ENCODE results near the gene LRTM2.

LRTM2 gene

GRCh38 chr12:1864456-1864855, 44.1 kb downstream of the LRTM2 start:
- no peak for DNase-seq (ENCODE audit: low read depth, low spot score)

DNA sequence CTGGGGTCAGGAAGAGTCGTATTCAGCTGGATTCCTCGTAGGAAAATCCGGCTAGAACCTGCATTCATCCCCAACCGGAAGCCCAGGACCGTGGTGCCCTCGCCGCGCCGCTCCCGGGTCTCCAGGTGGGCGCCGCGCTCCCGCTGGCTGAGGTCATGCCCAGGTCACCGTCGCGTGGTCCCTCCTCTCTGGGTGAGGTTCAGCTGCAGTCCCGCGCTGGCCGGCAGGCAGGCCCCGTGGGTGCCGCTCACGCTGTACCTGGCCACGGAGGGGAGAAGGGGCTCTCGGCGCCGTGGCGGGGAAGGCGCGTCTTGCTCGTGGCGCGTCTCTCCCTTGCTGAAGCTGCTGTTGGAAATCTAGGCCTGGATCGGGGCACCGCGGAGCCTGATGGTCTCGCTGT, 44.5 kb downstream of the LRTM2 start:
- no peak for DNase-seq (ENCODE audit: low read depth, low spot score)

- DNase-seq (ENCODE audit: low read depth, low spot score): no peak
These were observed 45.0 kb downstream of the LRTM2 start for GRCh38 chr12:1865284-1865866.

DNA sequence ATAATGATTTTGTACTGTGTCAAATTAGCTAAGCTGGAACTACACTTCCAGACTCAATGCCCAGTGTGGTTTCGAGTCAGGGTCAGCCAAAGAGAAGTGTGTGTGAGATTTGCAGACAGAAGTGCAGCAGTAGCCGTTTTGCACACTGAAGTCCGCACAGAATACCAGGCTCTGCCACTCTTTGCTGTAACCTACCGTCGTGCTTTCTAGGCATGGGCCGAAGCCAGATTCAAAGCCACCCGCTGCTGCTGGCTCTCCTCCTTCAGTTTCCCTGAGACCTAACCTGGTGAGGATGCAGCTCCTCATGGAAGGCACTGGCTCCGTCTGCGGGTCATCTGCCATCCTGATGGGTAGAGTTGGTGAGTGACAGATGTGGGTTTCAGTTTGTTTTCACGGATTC, 48.8 kb downstream of the LRTM2 start:
- no peak for DNase-seq (ENCODE audit: low read depth, low spot score)

- DNase-seq (ENCODE audit: low read depth, low spot score): no peak
These were observed 49.7 kb downstream of the LRTM2 start for GRCh38 chr12:1870086-1870485.

DNA sequence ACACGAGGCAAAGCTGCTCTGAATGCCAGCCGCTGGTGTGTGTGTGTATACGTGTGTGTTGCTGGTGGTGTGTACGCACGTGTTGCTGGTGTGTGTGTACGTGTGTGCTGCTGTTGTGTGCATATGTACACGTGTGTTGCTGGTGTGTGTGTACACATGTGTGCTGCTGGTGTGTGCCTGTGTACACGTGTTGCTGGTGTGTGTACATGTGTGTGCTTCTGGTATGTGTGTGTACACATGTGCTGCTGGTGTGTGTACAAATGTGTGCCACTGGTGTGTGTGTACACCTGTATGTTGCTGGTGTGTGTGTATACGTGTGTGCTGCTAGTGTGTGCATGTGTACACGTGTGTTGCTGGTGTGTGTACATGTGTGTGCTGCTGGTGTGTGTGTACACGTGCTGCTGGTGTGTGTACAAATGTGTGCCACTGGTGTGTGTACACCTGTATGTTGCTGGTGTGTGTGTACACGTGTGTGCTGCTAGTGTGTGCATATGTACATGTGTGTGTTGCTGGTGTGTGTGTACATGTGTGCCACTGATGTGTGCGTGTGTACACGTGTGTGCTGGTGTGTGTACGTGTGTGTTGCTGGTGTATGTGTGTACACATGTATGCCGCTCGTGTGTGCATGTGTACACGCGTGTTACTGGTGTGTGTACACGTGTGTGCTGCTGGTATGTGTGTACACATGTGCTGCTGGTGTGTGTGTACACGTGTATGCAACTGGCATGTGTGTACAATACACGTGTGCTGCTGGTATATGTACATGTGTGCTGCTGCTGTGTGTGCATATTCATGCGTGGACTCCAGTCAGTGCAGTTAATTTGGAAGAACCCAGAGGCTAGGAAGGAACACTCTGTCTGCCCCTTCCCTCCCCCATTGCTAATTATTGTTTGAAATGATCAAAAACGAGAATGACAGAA, 50.9 kb downstream of the LRTM2 start:
- no peak for DNase-seq (ENCODE audit: low read depth, low spot score)

GRCh38 chr12:1872001-1872400, 51.6 kb downstream of the LRTM2 start:
- no peak for DNase-seq (ENCODE audit: low read depth, low spot score)

- DNase-seq (ENCODE audit: low read depth, low spot score): no peak
These were observed 52.1 kb downstream of the LRTM2 start for GRCh38 chr12:1872448-1872847.

GRCh38 chr12:1873531-1874510, 53.5 kb downstream of the LRTM2 start:
- no peak for DNase-seq (ENCODE audit: low read depth, low spot score)

DNA sequence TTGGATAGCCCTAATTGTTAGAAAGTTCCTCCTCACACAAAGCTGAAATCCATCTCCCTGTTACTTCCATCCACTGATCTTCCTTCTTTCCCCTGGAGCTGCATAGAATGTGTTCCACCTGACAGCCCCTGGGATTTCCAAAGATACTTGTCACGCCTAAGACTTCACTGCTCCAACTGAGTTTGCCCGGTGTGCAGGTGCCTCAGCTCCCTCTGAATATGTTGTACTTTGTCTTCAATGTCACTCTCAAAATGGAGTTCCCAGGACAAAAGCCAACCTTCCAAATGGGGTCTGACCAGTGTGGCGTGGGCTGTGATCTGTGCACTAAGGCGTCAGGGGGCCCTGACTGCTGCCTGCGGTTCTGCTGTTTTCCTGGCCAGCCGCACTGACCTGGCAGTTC, 55.2 kb downstream of the LRTM2 start:
- no peak for DNase-seq (ENCODE audit: low read depth, low spot score)

DNA sequence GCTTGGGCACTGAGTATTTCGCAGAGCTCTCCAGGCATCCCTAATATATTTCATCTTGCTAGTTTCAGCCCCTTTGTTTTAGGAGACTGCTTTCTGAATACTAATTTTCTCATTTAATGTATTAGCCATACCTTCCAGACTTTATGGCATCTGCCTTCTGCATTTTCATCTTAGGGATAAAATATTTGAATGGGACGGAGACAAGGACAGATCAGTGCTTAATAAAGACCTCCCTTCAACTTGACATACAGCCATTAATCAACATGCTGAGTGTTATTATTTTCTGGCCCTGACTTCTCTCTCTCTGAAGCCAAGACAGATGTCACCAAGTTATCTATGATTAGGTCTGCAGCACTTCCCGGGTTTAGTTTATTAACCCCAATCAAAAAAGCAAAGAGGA, 55.7 kb downstream of the LRTM2 start:
- no peak for DNase-seq (ENCODE audit: low read depth, low spot score)

- no peak for DNase-seq (ENCODE audit: low read depth, low spot score)
These were observed 57.0 kb downstream of the LRTM2 start for GRCh38 chr12:1877169-1877878.

GRCh38 chr12:1878214-1878613, 57.8 kb downstream of the LRTM2 start:
- DNase-seq (ENCODE audit: low read depth, low spot score): no peak

DNA sequence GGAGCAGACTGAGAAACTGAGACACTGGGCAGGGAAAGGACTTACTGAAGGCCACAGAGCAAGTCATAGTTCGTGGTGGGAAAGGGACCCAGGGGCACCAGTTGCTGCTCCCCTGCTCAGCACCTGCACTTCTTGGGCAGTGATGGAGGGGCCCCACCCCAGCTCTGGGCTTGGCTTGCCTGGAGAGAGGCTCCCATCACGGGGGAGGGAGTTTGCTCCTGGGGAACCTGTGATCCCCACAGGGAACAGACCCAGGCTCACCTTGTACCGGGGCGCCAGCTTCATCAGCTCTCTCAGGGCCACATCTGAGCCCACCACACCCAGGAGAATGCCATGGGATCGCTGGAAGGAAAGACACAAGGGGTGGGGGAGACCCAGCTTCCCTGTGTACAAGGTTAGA, 58.3 kb downstream of the LRTM2 start:
- no peak for DNase-seq (ENCODE audit: low read depth, low spot score)

DNA sequence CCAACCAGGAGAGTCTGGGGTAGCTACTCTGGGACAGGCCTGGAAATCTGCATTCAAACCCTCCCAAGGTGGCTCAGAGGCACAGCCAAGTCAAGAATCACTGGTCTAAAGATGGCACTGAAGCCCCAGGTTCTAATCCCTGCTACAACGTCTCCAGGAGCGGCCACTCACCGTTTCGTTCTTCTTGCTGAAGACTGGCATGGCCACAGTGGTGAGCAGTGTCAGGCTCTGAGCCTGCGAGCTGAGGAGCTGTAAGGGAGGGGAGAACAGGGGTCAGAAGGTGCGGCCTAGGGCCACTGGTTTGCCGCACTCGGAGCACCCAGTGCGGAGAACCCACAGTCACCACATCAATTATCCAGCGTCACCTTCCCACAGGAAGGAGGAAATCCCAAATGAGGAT, 59.3 kb downstream of the LRTM2 start:
- DNase-seq (ENCODE audit: low read depth, low spot score): no peak

- DNase-seq (ENCODE audit: low read depth, low spot score): no peak
These were observed 59.9 kb downstream of the LRTM2 start for GRCh38 chr12:1880153-1880845.

DNA sequence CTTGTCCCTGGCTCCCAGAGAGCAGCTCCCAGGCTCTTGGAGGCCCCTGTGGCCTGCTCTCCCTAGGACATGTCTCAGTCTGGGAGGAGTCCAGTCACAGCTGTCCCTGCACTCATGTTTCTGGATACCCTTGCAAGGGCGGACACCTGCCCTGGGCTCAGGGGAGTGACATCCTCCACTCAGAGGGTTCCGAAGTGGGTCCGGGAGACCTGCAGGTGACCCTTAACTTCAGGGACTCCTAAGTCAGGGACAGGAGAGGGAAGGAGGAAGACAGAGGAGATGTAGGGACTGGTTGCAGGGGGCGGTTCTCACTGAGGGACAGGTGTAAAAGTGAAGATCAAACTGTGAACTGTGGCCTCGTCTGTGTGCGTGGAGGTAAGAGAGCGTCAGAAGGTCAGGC, 60.5 kb downstream of the LRTM2 start:
- no peak for DNase-seq (ENCODE audit: low read depth, low spot score)

DNA sequence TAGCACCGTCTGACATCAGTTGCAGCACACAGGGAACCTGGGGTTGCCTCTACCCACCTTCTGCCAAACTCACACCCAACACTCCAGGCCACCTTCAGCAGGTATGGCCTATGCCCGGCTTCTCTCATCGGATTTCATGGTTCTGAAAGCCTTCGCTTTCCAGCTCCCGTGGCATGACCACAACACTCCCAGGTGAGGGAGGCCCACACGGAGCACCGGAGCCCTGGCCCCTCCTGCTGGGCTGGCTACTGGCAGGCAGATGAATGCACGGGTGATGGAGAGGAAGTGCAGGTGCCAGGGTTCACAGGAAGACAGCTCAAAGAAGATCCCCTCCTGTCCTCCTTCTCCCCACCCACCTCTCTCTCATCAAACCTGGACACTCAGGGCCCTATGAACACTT, 60.9 kb downstream of the LRTM2 start:
- DNase-seq (ENCODE audit: low read depth, low spot score): no peak

- DNase-seq (ENCODE audit: low read depth, low spot score): no peak
These were observed 61.6 kb downstream of the LRTM2 start for GRCh38 chr12:1881936-1882335.

DNA sequence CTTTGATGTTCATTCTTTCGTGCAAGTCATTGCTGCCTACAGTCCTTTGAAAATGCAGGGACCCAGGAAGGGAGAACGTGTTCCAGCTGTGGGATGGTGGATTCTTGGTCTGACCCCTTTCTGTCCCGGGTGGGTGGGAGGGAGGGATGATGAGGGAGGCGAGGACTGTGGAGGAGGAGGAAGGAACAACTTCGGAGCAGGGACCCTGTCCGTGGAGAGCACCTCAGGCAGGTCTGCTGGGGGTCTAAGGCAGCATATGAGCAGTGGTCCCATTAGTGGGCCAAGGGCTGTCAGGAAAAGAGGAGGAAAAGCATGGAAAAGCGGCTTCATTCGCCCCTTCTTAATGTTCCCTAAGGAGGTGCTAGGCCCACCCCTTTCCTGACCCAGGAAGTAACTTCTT, 62.0 kb downstream of the LRTM2 start:
- DNase-seq (ENCODE audit: low read depth, low spot score): no peak
